Trophoblast cell (in vitro differentiated cells and primary cell): ENCODE data around the gene ATP8A2.

ENCODE experiments used
- DNase-seq, 2 donors: peaks; one replicate each; pipeline ENCODE4 v3.0.0-alpha.2; 2016
- H2AFZ ChIP-seq: 2 replicates; pipeline ENCODE4 v1.6.1; 2013; ENCODE audit warnings: low read length, moderate library complexity, mild to moderate bottlenecking; ENCODE audit not compliant: insufficient read depth, poor library complexity
- H2AK5ac ChIP-seq: 2 replicates; pipeline ENCODE4 v1.6.1; 2013; ENCODE audit warnings: mild to moderate bottlenecking, low read length
- H2BK120ac ChIP-seq: 2 replicates; pipeline ENCODE4 v1.6.1; 2013; ENCODE audit warnings: low read length, mild to moderate bottlenecking, moderate library complexity; ENCODE audit not compliant: insufficient read depth, poor library complexity
- H2BK12ac ChIP-seq: 2 replicates; pipeline ENCODE4 v1.6.1; 2013; ENCODE audit warnings: mild to moderate bottlenecking, low read length, moderate library complexity
- H2BK5ac ChIP-seq: 2 replicates; pipeline ENCODE4 v1.6.1; 2013; ENCODE audit warnings: low read length, low read depth, moderate library complexity, mild to moderate bottlenecking; ENCODE audit not compliant: poor library complexity
- H3K14ac ChIP-seq: 2 replicates; pipeline ENCODE4 v1.6.1; 2013; ENCODE audit warnings: mild to moderate bottlenecking, low read length
- H3K18ac ChIP-seq: 2 replicates; pipeline ENCODE4 v1.6.1; 2013; ENCODE audit warnings: mild to moderate bottlenecking, low read length
- H3K23ac ChIP-seq: 2 replicates; pipeline ENCODE4 v1.6.1; 2013; ENCODE audit warnings: low read length
- H3K27ac ChIP-seq: 2 replicates; pipeline ENCODE4 v1.5.1; 2013; ENCODE audit warnings: low read depth, mild to moderate bottlenecking, inconsistent platforms, low read length, moderate library complexity
- H3K27me3 ChIP-seq: 2 replicates; pipeline ENCODE4 v1.6.1; 2013; ENCODE audit warnings: inconsistent platforms, mild to moderate bottlenecking, low read length, moderate library complexity; ENCODE audit not compliant: insufficient read depth
- H3K36me3 ChIP-seq, 2 experiments: 1 replicate in 1 of 2; 2 replicates in 1 of 2; pipeline ENCODE4 v1.6.1; 2013; ENCODE audit warnings: low read length in 2 of 2, mild to moderate bottlenecking in 2 of 2, moderate library complexity in 1 of 2; ENCODE audit not compliant: insufficient read depth in 2 of 2, control insufficient read depth in 1 of 2
- H3K4ac ChIP-seq: 2 replicates; pipeline ENCODE4 v1.6.1; 2013; ENCODE audit warnings: low read depth, mild to moderate bottlenecking, low read length, moderate library complexity
- H3K4me1 ChIP-seq, 2 experiments: 1 replicate in 1 of 2; 2 replicates in 1 of 2; pipeline ENCODE4 v1.6.1; 2013; ENCODE audit warnings: low read length in 2 of 2, mild to moderate bottlenecking in 2 of 2, moderate library complexity in 1 of 2; ENCODE audit not compliant: insufficient read depth in 2 of 2, control insufficient read depth in 1 of 2
- H3K4me2 ChIP-seq: 2 replicates; pipeline ENCODE4 v1.6.1; 2013; ENCODE audit warnings: inconsistent platforms, mild to moderate bottlenecking, low read length, moderate library complexity
- H3K4me3 ChIP-seq: 2 replicates; pipeline ENCODE4 v1.5.1; 2013; ENCODE audit warnings: mild to moderate bottlenecking, low read depth, low read length, inconsistent platforms
- H3K79me1 ChIP-seq: one replicate; pipeline ENCODE4 v1.6.1; 2013; ENCODE audit warnings: low read length
- H3K79me2 ChIP-seq: 2 replicates; pipeline ENCODE4 v1.6.1; 2013; ENCODE audit warnings: low read length, mild to moderate bottlenecking; ENCODE audit not compliant: control insufficient read depth, insufficient read depth, poor library complexity
- H3K9ac ChIP-seq: 2 replicates; pipeline ENCODE4 v1.6.1; 2013; ENCODE audit warnings: mild to moderate bottlenecking, low read length
- H3K9me3 ChIP-seq: 2 replicates; pipeline ENCODE4 v1.6.1; 2013; ENCODE audit warnings: low read depth, mild to moderate bottlenecking, control low read depth, inconsistent platforms, low read length; ENCODE audit not compliant: insufficient read depth
- H4K12ac ChIP-seq: 2 replicates; pipeline ENCODE4 v1.6.1; 2013; ENCODE audit warnings: low read depth, mild to moderate bottlenecking, low read length, moderate library complexity
- H4K8ac ChIP-seq: 2 replicates; pipeline ENCODE4 v1.6.1; 2013; ENCODE audit warnings: low read depth, mild to moderate bottlenecking, low read length, moderate library complexity
- H4K91ac ChIP-seq: one replicate; pipeline ENCODE4 v1.6.1; 2013; ENCODE audit warnings: low read depth, mild to moderate bottlenecking, low read length, moderate library complexity
- WGBS: extraction: QIAGEN DNeasy Blood & Tissue Kit; methylation state at CpG from one replicate; pipeline ENCODE4 v1.1.7; 2013; ENCODE audit warnings: missing lambda C conversion rate; ENCODE audit not compliant: insufficient read length, insufficient coverage; ENCODE audit errors: extremely low coverage; 5-methylcytosine and 5-hydroxymethylcytosine counted together

Gene ATP8A2

DNA sequence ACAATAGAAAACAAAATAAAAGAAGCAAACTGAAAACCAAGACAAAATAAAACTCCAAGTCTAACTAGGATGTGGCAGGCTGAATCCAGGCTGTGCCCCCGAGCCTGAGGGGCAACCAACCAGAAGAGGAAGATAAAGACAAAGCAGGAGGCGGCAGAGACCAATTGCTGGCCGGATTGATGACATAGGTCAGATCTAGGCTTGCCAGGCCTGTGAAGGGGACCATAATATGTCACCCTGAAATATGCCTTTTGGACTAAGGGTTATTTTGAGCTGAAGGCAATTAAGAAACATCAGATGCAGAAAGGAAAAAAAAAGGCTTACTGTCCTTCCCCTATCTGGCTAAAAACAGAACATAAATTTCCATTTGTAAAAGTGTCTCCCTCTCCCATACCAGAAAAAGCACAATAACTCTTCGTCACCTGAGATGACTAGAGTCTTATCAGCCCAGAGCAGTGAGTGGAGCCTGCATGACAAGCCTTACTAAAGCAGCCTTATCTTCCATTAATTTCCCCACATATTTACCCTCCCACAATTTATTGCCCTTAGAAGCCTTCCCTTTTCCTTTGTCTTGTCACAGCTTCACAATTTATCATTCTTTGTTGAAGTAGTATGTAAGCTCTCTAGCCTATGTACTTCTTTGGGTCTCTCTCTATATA, 22.8 kb downstream of the ATP8A2 start:
- Histone ChIP-seq H3K23ac (no peak overlapping the region), H3K79me2 (no peaks in the 10 kb centered on the region), H2BK12ac (no peak overlapping the region), H3K4ac (no peak overlapping the region), H3K4me1 (no peaks in the 10 kb centered on the region), H2BK120ac (no peak overlapping the region), H2AK5ac (no peak overlapping the region), H4K8ac (no peak overlapping the region), H3K27me3 (no peaks in the 10 kb centered on the region), H3K18ac (no peak overlapping the region), H3K27ac (no peak overlapping the region), H2AFZ (no peak overlapping the region), H2BK5ac (no peak overlapping the region), H4K12ac (no peak overlapping the region), H3K14ac (no peak overlapping the region), H3K9me3 (no peaks in the 10 kb centered on the region), H3K79me1 (no peaks in the 10 kb centered on the region), H3K4me2 (no peak overlapping the region), H3K36me3 (no peaks in the 10 kb centered on the region), H3K9ac (no peak overlapping the region), H3K4me3 (no peak overlapping the region), H4K91ac (no peak overlapping the region)
- no peak for DNase-seq
- no CpG with 5 or more reads among the region's 4 CpGs for WGBS

GRCh38 chr13:25397763-25398162, 26.0 kb downstream of the ATP8A2 start:
- no peak overlapping the region for H4K12ac ChIP-seq
- H3K27ac ChIP-seq = no peak overlapping the region
- H2AFZ ChIP-seq = no peak overlapping the region
- H3K4me3 ChIP-seq = no peak overlapping the region
- no peak overlapping the region for H4K8ac ChIP-seq
- no peaks in the 10 kb centered on the region for H3K9me3 ChIP-seq
- no CpG with 5 or more reads among the region's 1 CpG for WGBS
- no peak overlapping the region for H2BK12ac ChIP-seq
- no peak overlapping the region for H3K14ac ChIP-seq
- no peaks in the 10 kb centered on the region for H3K79me2 ChIP-seq
- no peaks in the 10 kb centered on the region for H3K79me1 ChIP-seq
- no peaks in the 10 kb centered on the region for H3K4me1 ChIP-seq
- H3K36me3 ChIP-seq = no peaks in the 10 kb centered on the region
- no peak overlapping the region for H3K4ac ChIP-seq
- H4K91ac ChIP-seq = no peak overlapping the region
- no peak overlapping the region for H3K4me2 ChIP-seq
- no peak overlapping the region for H3K23ac ChIP-seq
- H2BK120ac ChIP-seq = no peak overlapping the region
- H3K9ac ChIP-seq = no peak overlapping the region
- no peaks in the 10 kb centered on the region for H3K27me3 ChIP-seq
- no peak overlapping the region for H2BK5ac ChIP-seq
- H2AK5ac ChIP-seq = no peak overlapping the region
- DNase-seq = no peak
- H3K18ac ChIP-seq = no peak overlapping the region

- WGBS = no CpG with 5 or more reads among the region's 6 CpGs
- H3K27ac ChIP-seq = no peak overlapping the region
- no peak overlapping the region for H3K4ac ChIP-seq
Measured at GRCh38 chr13:25400925-25401324, 29.2 kb downstream of the ATP8A2 start.

GRCh38 chr13:25401958-25402357, 30.2 kb downstream of the ATP8A2 start:
- DNase-seq = peak; percentile 17 to 18
- H3K4me3 ChIP-seq = no peak overlapping the region
- H3K79me1 ChIP-seq = no peaks in the 10 kb centered on the region
- no peak overlapping the region for H3K14ac ChIP-seq
- H2BK120ac ChIP-seq = no peak overlapping the region
- H3K27ac ChIP-seq = no peak overlapping the region
- H3K36me3 ChIP-seq = no peaks in the 10 kb centered on the region
- no peak overlapping the region for H4K91ac ChIP-seq
- no CpG with 5 or more reads among the region's 7 CpGs for WGBS
- H3K18ac ChIP-seq = no peak overlapping the region
- H3K4me1 ChIP-seq = no peaks in the 10 kb centered on the region
- no peaks in the 10 kb centered on the region for H3K9me3 ChIP-seq
- no peaks in the 10 kb centered on the region for H3K79me2 ChIP-seq
- no peak overlapping the region for H3K4me2 ChIP-seq
- H2BK5ac ChIP-seq = no peak overlapping the region
- no peak overlapping the region for H3K23ac ChIP-seq
- H3K4ac ChIP-seq = no peak overlapping the region
- no peak overlapping the region for H4K12ac ChIP-seq
- no peak overlapping the region for H3K9ac ChIP-seq
- no peaks in the 10 kb centered on the region for H3K27me3 ChIP-seq
- no peak overlapping the region for H4K8ac ChIP-seq
- no peak overlapping the region for H2BK12ac ChIP-seq
- H2AFZ ChIP-seq = no peak overlapping the region
- no peak overlapping the region for H2AK5ac ChIP-seq

More at GRCh38 chr13:25400925-25401324, 29.2 kb downstream of the ATP8A2 start:
- no peaks in the 10 kb centered on the region for H3K79me2 ChIP-seq
- H2AK5ac ChIP-seq = no peak overlapping the region
- no peak overlapping the region for H2BK12ac ChIP-seq
- no peak overlapping the region for H3K23ac ChIP-seq
- H3K14ac ChIP-seq = no peak overlapping the region
- H2AFZ ChIP-seq = no peak overlapping the region
- H3K9me3 ChIP-seq = no peaks in the 10 kb centered on the region
- H3K4me2 ChIP-seq = no peak overlapping the region
- H4K91ac ChIP-seq = no peak overlapping the region
- H3K18ac ChIP-seq = no peak overlapping the region
- no peaks in the 10 kb centered on the region for H3K36me3 ChIP-seq
- no peaks in the 10 kb centered on the region for H3K27me3 ChIP-seq
- H4K12ac ChIP-seq = no peak overlapping the region
- H2BK5ac ChIP-seq = no peak overlapping the region
- no peak overlapping the region for H2BK120ac ChIP-seq
- no peaks in the 10 kb centered on the region for H3K79me1 ChIP-seq
- H3K4me1 ChIP-seq = no peaks in the 10 kb centered on the region
- no peak overlapping the region for H4K8ac ChIP-seq
- no peak for DNase-seq
- H3K4me3 ChIP-seq = no peak overlapping the region
- no peak overlapping the region for H3K9ac ChIP-seq
